T-helper 1 cell treated with Interleukin-12 subunit alpha and Interleukin-12 subunit beta and Interleukin-4 antibody, amounts not matched to agents 30 ng/mL and 1 ng/mL, for 36 hours (primary cell): ENCODE measurements around the gene XKR7. TPM values are rescaled to one million over a fixed set of nuclear protein-coding genes. Genes with fewer than 3 reads are reported as not detected.

Source experiments
- intact Hi-C: fragments of 100-400 bp; cut with micrococcal nuclease; formaldehyde crosslinking; loops from one replicate; pipeline ENCODE4 v1.15.1; 2024
- total RNA-seq: library from RNA; stranded (reverse); gene quantifications from 2 replicates; pipeline ENCODE4 v1.2.3, GENCODE V29; 2022

Gene XKR7
- total RNA-seq, 1 donor from 2014 or later = not detected

DNA sequence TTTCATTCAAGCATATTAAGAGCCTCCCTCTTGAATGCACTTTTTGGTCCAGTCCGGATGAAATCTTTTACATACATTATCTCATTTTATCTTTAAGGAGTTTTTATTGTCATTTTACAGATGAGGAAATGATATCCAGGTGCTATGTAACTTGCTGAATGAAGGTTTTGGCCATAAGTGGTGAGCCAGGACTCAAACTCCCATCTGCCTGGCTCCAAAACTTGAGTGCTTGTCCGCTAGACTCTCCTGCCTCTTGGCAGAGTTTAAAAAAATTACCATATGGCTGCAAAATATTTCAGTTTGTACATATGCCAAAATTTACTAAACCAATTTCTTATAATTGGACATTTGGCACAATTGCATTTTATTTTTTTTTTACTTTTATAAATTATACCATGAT, 28.3 kb upstream of the XKR7 start:
- intact Hi-C loops = no loop called here

DNA sequence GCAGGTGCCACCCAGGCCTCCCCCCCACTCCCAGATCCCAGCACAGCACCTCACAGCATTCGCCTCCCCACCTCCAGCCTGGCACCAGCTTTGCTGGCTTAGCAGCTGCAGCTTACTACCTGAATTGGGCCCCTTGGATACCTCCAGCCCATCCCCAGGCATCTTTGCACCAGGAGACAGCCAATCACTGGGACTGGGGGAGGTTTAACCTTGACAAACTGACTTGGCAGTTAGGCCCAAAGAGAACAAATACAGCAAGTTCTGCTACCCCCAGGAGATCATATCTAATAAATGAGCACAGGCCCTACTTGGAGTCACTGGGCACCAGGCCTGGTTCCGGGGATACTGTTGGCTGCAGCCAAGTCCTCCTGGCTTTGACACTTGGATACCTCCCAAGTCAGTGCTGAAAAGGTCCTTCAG, 24.9 kb upstream of the XKR7 start:
- intact Hi-C loops = no loop called here

DNA sequence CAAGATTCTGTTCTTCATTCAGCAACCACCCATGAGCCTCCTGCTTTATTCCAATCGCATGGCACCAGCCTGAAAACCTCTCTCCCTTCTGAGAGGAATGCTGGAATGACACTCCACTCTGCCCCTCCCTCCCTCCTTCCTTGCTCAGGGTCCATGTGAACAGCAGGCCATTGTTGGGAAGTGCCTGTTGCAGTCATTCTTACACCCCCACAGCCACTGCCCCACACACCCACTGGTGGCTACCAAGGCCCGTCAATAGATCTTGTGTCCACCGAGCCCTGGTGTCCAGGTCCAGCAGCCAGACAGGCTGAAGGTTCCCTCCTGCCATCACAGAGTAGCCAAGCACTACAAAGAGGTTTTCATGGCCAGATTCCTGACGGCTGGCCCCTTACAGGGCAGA, 22.6 kb upstream of the XKR7 start:
- intact Hi-C loops = no loop called here

DNA sequence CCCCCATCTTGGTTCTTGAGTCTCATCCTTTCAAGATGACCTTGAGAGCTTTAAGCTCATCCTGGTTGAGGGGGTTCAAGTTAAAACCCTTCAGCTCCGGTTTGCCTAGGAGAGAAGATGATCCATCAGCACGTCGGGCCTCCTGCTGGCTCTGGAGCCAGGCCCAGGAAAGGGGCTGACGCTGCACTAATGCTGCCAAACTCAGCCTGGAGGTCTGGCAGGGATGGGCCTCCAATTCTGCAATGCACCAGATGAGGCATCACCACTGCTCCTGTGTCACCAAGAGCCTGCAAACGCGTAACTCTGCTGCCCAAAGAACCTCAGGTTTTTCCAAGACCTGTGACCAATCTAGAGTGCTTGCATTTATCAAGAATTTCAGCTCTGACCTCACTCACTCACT, 22.2 kb upstream of the XKR7 start:
- intact Hi-C loops = no loop called here

DNA sequence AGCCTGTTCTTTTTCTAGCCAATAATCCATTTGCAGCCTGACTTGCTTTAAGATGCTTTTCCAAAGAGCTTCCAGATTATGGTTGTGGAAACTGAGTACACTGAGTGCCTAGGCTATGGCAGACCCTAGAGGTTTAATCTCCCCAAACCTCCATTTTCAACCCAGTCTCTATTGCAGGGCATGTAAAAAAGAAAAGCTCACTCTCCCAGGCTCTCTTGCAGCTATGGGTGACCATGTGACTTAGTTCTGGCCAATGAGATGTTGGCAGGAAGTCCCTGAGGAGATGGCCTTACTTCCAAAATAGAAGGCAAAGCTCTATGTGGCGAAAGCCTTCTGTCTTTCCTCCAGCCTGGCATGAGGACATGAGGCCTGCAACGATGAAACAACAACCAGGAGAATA, 19.9 kb upstream of the XKR7 start:
- intact Hi-C loops = no loop called here

DNA sequence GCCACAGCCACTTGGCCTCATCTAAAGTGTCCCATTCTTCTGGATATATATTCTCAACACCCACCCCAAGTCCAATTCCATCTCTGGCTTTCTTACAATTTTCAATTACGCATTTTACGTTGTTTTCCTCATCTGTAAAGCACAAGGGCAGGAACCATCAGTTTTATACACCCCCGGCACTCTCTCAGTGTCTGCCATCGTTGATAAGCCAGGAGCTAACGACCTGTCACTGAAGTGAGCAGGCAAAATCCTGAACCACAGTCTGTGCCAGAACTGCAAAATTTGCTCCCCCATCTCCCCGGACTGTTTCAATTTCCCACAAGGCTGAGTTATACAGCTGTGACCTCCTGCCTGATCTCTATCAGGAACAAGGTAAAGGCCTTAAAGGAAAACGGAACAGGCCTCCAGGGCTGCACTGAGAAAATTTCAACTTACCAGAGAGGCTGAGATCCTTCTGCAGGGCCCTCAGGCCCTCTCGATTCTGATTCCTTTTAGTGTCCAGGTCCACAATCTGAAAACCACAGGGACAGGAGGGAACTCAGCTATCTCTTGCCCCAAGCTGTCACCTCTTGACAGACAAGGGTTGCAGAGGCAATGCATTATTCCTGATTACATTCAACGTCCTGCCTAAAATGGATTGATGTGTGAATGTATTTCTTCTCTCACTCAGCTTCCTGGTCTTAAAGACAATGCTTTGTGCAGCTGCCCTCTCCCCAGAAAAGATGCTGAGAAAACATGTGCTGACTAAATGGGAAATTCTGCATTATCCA, 17.9 kb upstream of the XKR7 start:
- intact Hi-C loops = loop anchor here (2.0 to 10.0 kb wide), 6 partner anchors 208 to 872 kb away; partner anchors contain the start of genes ASXL1, DNMT3B, PLAGL2 and POFUT1

DNA sequence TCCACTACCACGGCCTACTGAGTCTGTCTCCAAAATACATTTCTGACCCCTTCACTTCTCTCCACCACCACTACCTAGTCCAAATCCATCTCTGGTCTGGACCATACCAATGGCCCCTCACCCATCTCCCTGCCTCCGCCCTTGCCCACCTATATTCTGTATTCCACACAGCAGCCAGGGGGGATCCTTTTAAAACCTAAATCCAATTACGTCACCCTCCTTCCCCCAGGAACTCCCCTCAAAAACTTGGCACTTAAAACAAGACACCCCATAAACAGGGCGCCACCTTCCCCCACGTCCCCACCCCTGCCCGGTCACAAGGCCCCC, 16.8 kb upstream of the XKR7 start:
- intact Hi-C loops = loop anchor here (2.0 to 10.0 kb wide), 6 partner anchors 209 to 871 kb away; partner anchors contain the start of genes ASXL1, DNMT3B, PLAGL2 and POFUT1

DNA sequence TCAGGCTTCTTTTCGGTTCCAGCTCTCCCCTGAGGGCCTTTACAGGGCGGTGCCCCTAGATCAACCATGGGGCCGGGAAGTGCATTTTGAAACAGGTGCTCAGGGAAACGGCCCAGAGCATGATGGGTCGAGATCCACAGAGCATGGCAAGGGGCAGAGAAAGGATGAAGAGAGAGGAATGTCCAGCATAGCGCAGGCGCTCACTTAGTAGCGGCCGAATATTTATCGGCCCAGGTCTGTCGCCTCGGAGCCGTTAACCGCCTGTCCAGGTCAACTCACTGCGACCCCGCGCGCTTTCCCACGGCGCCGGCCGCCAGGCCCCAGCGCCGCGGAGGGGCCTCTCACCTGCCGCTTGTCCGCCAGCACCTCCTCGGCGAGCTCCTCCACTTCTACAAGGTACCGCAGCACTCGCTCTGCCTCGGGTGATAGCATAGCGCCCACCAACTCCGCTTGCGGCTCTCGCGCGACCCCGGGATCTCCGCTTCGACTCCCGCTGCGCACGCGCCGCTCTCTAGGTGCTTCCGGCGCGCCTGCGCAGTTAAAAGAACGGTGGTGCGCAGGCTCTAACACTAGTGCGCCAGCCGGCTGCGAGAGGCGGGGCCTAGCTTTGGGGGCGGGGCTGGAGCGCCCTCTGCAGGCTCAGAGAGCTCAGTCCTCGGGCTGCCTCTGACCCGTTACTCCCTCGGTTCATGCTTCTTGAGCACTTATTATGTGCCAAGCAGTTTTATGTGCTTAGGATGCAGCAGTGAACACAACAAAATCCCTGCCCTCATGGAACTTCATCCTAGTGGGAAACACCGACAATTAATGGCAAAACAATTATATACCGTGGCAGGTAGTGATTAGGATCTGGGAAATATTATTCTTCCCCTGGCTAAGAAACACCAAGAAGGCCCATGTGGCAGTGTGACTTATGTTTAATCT, 16.2 kb upstream of the XKR7 start, which contains the start of gene PDRG1:
PDRG1 (minus strand) TSS at position 517 of the 924 bp plus-strand sequence; CDS start at position 432, 85 bp downstream.
- intact Hi-C loops = loop anchor here (1.0 to 10.0 kb wide), 13 partner anchors 17 to 871 kb away; partner anchors contain the start of genes ASXL1, DNMT3B, PLAGL2 and POFUT1

DNA sequence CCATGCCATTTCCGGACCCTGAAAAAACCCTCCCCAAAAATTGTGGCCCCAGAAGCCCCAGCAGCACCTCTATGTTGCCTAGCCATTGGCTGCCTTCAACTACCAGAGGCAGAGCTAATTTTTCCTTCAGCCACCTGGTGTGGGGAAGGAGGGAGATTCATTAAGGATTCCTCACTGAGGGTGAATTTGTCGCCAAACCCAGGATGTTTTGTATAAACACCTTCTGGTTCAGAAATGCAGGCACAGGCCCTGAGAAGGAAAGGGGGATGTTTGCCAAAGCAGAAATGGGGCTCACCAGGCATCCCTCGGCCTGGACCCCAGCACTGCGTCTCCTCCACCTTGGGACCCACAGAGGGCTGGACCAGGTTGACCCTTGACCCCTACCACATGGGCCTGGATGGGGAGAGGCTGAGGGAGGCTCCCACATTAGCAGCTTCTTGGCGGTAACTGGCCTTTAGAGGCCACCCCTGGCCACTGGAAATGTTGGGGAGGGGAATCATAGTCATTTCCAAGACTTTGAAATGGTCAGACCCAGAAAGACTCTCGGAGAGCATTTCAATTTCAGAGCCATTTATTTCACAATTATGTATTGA, 14.3 kb upstream of the XKR7 start:
- intact Hi-C loops = loop anchor here (5.0 to 10.0 kb wide), 5 partner anchors 211 to 869 kb away; partner anchors contain the start of genes DNMT3B, PLAGL2 and POFUT1

DNA sequence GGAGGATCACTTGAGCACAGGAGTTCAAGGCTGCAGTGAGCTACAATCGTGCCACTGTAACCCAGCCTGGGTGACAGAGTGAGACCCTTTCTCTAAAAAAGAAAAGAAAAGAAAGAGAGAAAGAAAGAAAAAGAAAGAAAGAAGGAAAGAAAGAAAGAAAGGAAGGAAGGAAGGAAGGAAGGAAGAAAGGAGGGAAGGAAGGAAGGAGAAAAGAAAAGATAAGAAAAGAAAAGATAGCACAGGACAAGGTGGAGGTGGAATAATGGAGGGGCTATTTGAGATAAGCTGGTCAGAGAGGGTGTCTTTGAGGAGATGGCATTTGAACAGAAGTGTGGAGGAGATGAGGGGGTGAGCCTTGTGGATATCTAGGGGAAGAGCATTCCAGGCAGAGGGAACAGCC, 13.5 kb upstream of the XKR7 start:
- intact Hi-C loops = loop anchor here (5.0 to 10.0 kb wide), 5 partner anchors 212 to 868 kb away; partner anchors contain the start of genes DNMT3B, PLAGL2 and POFUT1

DNA sequence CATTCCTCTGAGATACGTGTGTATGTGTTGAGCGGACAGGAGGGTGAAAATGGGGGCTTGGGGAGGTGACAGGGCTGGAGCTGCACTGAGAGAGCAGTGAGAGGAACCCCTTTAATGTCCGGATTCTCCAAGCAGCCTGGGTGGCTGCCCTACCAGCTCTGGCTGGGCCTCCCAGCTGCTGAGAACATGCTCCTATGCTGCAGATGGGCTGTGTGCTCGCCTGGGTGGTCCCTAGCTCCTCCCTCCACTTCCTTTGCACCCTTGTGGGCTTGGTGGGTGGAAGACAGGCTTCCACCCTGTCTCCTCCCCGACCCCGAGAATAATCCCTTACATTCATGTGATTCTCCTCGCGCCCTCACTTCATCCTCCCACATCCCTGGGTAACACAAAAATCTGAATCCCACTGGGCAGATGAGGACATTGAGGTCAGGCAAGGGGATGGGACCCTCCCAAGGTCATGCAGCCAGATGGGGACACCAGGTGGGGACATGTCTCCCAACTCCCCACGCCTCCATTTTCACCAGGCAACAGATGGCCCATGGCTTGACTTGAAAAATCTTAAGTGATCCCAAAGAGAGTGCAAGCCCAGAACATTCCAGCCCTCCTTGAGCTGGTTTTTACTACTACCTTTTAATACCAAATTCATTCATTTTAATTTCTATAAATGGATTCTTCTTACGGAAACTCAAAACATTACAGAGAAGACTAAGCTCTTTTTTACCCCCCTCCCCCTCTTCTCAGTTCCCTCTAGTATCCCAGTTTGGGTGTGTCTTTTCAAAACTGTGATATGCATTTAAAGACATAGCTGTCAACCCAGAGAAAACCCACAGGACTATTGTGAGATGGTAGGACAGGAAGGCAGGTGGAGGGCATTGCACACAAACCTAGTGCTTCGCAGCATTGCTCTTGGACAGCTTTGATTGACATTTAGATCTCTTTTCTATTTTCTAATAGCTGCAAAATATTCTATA, 11.1 kb upstream of the XKR7 start:
- intact Hi-C loops = loop anchor here (10.0 kb wide), 1 partner anchor 808 kb away; the partner anchor contains the start of gene DNMT3B

DNA sequence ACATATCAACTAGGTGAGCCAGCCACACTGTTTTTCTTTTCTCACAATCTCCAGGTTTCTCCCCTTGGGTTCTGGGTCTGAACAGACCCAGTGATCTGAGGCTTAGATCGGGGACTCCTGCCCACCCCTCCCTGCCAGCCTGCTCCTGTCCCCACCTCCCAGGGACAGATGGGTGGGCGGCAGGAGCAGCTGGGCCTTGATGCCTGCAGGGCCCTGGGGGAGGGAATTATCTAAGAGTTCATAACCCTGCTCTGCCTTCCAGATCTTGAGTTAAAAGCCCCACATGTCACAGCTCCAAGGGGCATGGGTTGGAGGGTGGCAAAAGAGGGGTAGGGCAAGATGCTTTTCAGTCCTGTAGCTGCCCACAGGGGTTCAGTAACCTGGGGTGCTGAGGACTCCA, 5.2 kb upstream of the XKR7 start:
- intact Hi-C loops = no loop called here

DNA sequence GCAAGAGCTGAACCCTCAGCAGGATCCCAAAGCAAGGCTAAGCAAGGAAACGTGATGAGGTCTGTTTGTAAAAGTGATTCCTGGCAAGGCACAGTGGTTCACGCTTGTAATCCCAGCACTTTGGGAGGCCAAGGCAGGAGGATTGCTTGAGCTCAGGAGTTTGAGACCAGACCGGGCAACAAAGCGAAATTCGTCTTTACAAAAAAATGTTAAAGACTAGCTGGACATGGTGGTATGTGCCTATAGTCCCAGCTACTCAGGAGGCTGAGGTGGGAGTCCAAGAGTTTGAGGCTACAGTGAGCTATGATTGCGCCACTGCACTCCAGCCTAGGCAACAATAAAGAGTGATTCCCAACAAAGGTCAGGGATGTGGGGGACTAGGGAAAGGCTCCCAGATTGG, 4.1 kb upstream of the XKR7 start:
- intact Hi-C loops = no loop called here

DNA sequence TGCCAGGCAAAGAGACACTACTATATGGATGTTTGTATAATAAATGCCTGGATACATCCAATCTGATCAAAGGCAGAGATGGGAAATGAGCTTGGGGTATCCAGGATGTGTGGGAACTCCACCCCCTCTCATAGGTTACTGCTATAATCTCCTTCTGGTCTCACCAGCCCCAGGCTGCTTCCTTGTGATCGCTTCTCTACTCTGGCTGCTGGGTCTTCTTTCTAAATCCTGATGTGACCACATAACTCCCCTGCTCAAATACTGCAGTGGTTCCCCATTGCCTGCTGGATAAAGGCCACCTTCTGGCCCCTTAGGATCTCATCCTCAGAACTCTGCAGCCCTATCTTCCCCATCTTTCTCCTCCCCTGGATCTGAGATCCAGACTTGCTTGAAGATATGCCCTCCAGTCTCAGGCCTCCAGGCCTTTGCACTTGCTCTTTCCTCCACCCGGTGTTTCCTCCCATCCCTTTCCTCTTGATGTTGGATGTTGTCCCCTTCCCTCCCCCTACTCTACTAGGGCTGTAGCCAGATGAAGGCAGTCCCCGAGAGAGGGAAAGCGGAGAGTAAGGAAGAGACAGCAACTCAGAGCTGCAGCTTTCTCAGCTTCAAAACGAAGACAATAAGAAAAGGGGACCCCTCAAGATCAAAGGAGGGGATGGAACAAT, 828 bp upstream of the XKR7 start:
- intact Hi-C loops = no loop called here

DNA sequence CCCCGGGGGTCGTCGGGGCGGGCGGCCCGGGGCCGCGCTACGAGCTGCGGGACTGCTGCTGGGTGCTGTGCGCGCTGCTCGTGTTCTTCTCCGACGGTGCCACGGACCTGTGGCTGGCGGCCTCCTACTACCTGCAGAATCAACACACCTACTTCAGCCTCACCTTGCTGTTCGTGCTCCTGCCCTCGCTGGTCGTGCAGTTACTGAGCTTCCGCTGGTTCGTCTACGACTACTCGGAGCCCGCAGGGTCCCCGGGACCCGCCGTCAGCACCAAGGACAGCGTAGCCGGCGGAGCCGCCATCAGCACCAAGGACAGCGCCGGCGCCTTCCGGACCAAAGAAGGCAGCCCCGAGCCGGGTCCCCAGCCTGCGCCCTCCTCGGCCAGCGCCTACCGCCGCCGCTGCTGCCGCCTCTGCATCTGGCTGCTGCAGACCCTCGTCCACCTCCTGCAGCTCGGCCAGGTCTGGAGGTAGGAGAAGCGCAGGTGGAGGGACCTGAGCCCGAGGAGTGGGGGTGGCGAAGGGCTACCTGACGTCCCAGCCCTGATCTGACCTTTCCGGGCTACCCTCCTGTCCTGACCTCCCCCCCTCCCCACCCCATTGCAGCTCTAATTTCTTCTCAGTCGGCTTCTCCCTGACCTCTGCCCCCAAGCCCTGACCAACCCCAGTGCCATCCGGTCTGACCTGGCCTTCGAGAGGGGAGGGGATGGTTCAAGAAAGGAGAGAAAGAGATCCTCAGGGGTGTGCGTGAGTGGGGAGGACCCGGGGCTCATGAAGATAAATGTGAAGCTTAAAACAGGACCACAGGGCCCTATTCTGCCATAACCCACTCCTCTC, 558 bp downstream of the XKR7 start:
- intact Hi-C loops = loop anchor here (1.0 kb wide), 2 partner anchors 16 to 88 kb away; partner anchors contain the start of gene PDRG1

DNA sequence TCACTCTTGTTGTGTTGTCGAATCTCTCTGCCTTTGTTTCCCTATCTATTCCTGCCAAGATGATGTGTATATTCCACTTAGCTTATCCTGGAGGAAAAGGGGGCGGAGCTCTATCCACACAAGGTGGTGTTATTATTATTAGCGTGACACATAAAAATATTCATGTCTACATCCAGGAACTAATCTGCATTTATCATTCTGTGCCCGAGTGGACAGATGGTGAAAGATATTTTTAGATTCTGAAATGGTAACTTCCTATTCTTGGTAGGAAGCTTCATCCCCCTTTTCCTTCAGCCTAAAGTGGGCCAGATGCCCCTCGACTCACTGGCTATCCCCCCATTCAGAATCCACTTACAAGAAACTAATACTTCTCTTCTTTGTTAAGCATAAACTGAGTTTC, 2.0 kb downstream of the XKR7 start:
- intact Hi-C loops = no loop called here

DNA sequence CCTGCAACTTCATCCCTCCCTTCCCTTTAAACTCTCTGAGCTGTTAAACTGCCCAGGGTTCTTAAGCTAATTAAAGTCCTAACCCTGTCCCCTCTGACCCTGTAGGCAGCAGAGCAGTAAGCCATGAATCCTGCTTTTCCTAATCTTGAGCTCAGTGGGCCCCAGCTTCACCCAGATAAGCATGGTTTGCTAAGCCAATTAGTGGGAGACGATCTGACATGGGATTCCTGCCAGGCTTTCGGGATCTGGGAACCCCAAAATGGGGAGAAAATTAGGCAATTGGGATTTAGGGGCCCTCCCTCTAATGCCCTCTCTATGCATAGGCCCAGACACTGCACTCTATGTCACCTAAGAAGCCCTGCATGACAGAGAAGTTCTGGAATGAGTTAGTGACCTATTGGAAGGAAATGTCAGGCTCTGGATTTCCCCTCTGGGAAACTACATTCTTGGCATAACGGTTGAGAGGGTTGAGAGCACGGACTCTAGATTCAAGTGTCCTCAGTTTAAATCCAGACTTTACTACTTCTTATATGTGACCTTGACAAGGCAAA, 4.6 kb downstream of the XKR7 start:
- intact Hi-C loops = no loop called here

DNA sequence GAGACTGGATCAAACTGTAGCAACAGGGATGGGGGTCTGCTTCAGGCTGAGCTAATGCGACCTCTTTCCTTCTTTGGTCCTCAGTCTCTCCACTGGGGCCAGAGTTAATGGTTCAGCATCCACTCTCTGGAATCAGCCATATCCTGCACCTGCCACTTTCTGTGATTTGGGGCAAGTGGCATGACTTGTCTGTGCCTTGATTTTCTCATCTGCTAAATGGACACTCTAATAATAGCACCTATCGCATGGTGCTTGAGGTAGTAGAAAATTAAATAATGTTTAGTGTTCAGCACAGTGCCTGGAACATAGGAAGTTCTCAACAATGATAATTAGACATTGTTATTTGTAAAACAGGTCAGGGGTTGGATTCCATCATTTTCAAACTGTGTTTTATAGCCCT, 6.3 kb downstream of the XKR7 start:
- intact Hi-C loops = no loop called here
